H1 (cell line): ENCODE data around the gene ANK2. TPM values are rescaled to one million over a fixed set of nuclear protein-coding genes. Genes with fewer than 3 reads are reported as not detected.

Experiments used
- CTCF ChIA-PET: fragments of 300-600 bp; sonication (Branson Sonifier 250); formaldehyde crosslinking; loops from one replicate; lab custom pipeline; 2021; ENCODE audit not compliant: partially characterized antibody; lab: Charles Lee
- POLR2A ChIA-PET: fragments of 300-600 bp; sonication (Branson Sonifier 250); formaldehyde crosslinking; loops from one replicate; lab custom pipeline; 2021; ENCODE audit warnings: inconsistent platforms; ENCODE audit not compliant: partially characterized antibody; lab: Charles Lee
- DNase-seq, 2 experiments: peaks; one replicate each; pipeline versions ENCODE4 v3.0.0 to v3.0.0-alpha.2; 2010 to 2022; ENCODE audit warnings: low spot score in 2 of 2, low read depth in 1 of 2, mixed read lengths in 1 of 2
- FAIRE-seq: peaks from 2 replicates; lab custom pipeline; 2011; peaks lifted over from hg19 to GRCh38; lab: Jason Lieb, UNC
- H2AFZ ChIP-seq: 2 replicates; pipeline ENCODE4 v1.8.1; 2012; ENCODE audit warnings: low read length, inconsistent platforms
- H2AK5ac ChIP-seq: 2 replicates; pipeline ENCODE4 v1.6.1; 2013; ENCODE audit warnings: low read depth, low read length
- H2BK120ac ChIP-seq: replicated peaks from 2 replicates; pipeline ENCODE3; 2013; ENCODE audit warnings: low read depth, low read length, inconsistent platforms
- H2BK12ac ChIP-seq: 2 replicates; pipeline ENCODE4 v1.6.1; 2013; ENCODE audit warnings: low read depth, low read length
- H2BK15ac ChIP-seq: 2 replicates; pipeline ENCODE4 v1.6.1; 2013; ENCODE audit warnings: low read length
- H2BK20ac ChIP-seq: 2 replicates; pipeline ENCODE4 v1.6.1; 2013; ENCODE audit warnings: low read length
- H2BK5ac ChIP-seq: 2 replicates; pipeline ENCODE4 v1.6.1; 2013; ENCODE audit warnings: low read depth, low read length
- H3K14ac ChIP-seq: 2 replicates; pipeline ENCODE4 v1.6.1; 2013; ENCODE audit warnings: inconsistent platforms; ENCODE audit not compliant: insufficient read length
- H3K18ac ChIP-seq: 2 replicates; pipeline ENCODE4 v1.6.1; 2013; ENCODE audit warnings: low read length; ENCODE audit errors: extremely low read depth
- H3K23ac ChIP-seq: 2 replicates; pipeline ENCODE4 v1.6.1; 2013; ENCODE audit warnings: inconsistent platforms; ENCODE audit not compliant: insufficient read length
- H3K23me2 ChIP-seq: 2 replicates; pipeline ENCODE4 v1.6.1; 2013; ENCODE audit warnings: low read depth, low read length
- H3K27ac ChIP-seq: 2 replicates; pipeline ENCODE4 v1.6.1; 2011; ENCODE audit warnings: low read depth, low read length, inconsistent platforms
- H3K27me3 ChIP-seq, 4 experiments: replicated peaks in 1 of 4; 1 replicate in 1 of 4; 2 replicates in 3 of 4; pipeline versions ENCODE4 v1.6.1 to v1.8.1; 2011 to 2013; ENCODE audit warnings: low read length in 3 of 4, mild to moderate bottlenecking in 3 of 4, inconsistent platforms in 2 of 4, mixed read lengths in 2 of 4, moderate library complexity in 1 of 4; ENCODE audit not compliant: control insufficient read depth in 3 of 4, insufficient read depth in 3 of 4; ENCODE audit errors: extremely low read depth in 1 of 4
- H3K36me3 ChIP-seq, 4 experiments: 2 replicates each; pipeline versions ENCODE4 v1.6.1 to v1.8.1; 2011 to 2013; ENCODE audit warnings: mild to moderate bottlenecking in 4 of 4, low read length in 3 of 4, moderate library complexity in 2 of 4, control low read depth in 1 of 4, inconsistent platforms in 1 of 4; ENCODE audit not compliant: insufficient read depth in 4 of 4, control insufficient read depth in 2 of 4
- H3K4ac ChIP-seq: replicated peaks from 2 replicates; pipeline ENCODE3; 2013; ENCODE audit warnings: low read length, low read depth, mixed read lengths, inconsistent platforms; ENCODE audit not compliant: insufficient read length
- H3K4me1 ChIP-seq, 4 experiments: replicated peaks in 1 of 4; 1 replicate in 1 of 4; 2 replicates in 3 of 4; pipeline versions ENCODE4 v1.6.1 to v1.8.1; 2011 to 2013; ENCODE audit warnings: low read length in 3 of 4, inconsistent platforms in 2 of 4, mixed read lengths in 1 of 4; ENCODE audit not compliant: insufficient read depth in 4 of 4, control insufficient read depth in 3 of 4
- H3K4me2 ChIP-seq, 2 experiments: 2 replicates each; pipeline versions ENCODE4 v1.6.1 to v1.8.1; 2011 to 2013; ENCODE audit warnings: low read depth in 2 of 2, low read length in 2 of 2, control low read depth in 1 of 2, inconsistent platforms in 1 of 2, mild to moderate bottlenecking in 1 of 2; ENCODE audit not compliant: insufficient read depth in 1 of 2
- H3K4me3 ChIP-seq, 4 experiments: fragments of 200-600, 300-600 bp in 1 of 4; sonication (generic), shearing (Covaris generic), sonication (Bioruptor Twin) in 1 of 4; 2 replicates each; pipeline versions ENCODE4 v1.5.1 to v1.8.1; 2011 to 2016; ENCODE audit warnings: low read length in 4 of 4, low read depth in 3 of 4, control low read depth in 2 of 4, inconsistent platforms in 2 of 4, mild to moderate bottlenecking in 2 of 4, mixed read lengths in 1 of 4, moderate library complexity in 1 of 4; ENCODE audit not compliant: insufficient read depth in 2 of 4; ENCODE audit errors: extremely low read depth in 1 of 4
- H3K56ac ChIP-seq: replicated peaks from 2 replicates; pipeline ENCODE3; 2013; ENCODE audit warnings: low read depth, mild to moderate bottlenecking, mixed read lengths, low read length, inconsistent platforms; ENCODE audit not compliant: insufficient read length
- H3K79me1 ChIP-seq: 2 replicates; pipeline ENCODE4 v1.6.1; 2013; ENCODE audit warnings: low read depth, low read length, control low read depth
- H3K79me2 ChIP-seq, 2 experiments: 2 replicates each; pipeline versions ENCODE4 v1.6.1 to v1.8.1; 2012 to 2013; ENCODE audit warnings: low read length in 2 of 2, mild to moderate bottlenecking in 2 of 2, inconsistent platforms in 1 of 2; ENCODE audit not compliant: insufficient read depth in 2 of 2, control insufficient read depth in 1 of 2
- H3K9ac ChIP-seq, 4 experiments: replicated peaks in 1 of 4; 1 replicate in 1 of 4; 2 replicates in 3 of 4; pipeline versions ENCODE4 v1.6.1 to v1.8.1; 2011 to 2013; ENCODE audit warnings: low read depth in 3 of 4, low read length in 3 of 4, control low read depth in 2 of 4, mild to moderate bottlenecking in 2 of 4, moderate library complexity in 2 of 4, inconsistent platforms in 1 of 4; ENCODE audit errors: extremely low read depth in 1 of 4
- H3K9me3 ChIP-seq, 2 experiments: 2 replicates each; pipeline versions ENCODE4 v1.6.1 to v1.8.1; 2012 to 2013; ENCODE audit warnings: mild to moderate bottlenecking in 2 of 2, moderate library complexity in 2 of 2, control low read depth in 1 of 2, inconsistent platforms in 1 of 2, low read depth in 1 of 2, low read length in 1 of 2, mixed read lengths in 1 of 2; ENCODE audit not compliant: insufficient read depth in 2 of 2
- H4K20me1 ChIP-seq, 2 experiments: replicated peaks in 1 of 2; 2 replicates each; pipeline versions ENCODE3 to v1.8.1; 2011 to 2013; ENCODE audit warnings: inconsistent platforms in 2 of 2, low read length in 2 of 2, mild to moderate bottlenecking in 1 of 2; ENCODE audit not compliant: insufficient read depth in 2 of 2, control insufficient read depth in 1 of 2
- H4K5ac ChIP-seq: 2 replicates; pipeline ENCODE4 v1.6.1; 2013; ENCODE audit warnings: low read length, low read depth, mixed read lengths, inconsistent platforms; ENCODE audit not compliant: insufficient read length
- H4K8ac ChIP-seq: 2 replicates; pipeline ENCODE4 v1.8.0; 2013; ENCODE audit warnings: mild to moderate bottlenecking, moderate library complexity, low read length, inconsistent platforms; ENCODE audit not compliant: insufficient read depth; ENCODE audit errors: extremely low read depth
- H4K91ac ChIP-seq: replicated peaks from 2 replicates; pipeline ENCODE3; 2013; ENCODE audit warnings: low read length, mixed read lengths, inconsistent platforms; ENCODE audit not compliant: insufficient read length
- PHF8 ChIP-seq: fragments of 200-600 bp; sonication (generic); conservative IDR thresholded peaks from 2 replicates; pipeline ENCODE4 v1.7.1; 2012; ENCODE audit warnings: low read depth, mild to moderate bottlenecking, inconsistent platforms, low read length, moderate library complexity
- RBBP5 ChIP-seq: IDR thresholded peaks from 2 replicates; pipeline ENCODE4 v1.7.1; 2012; ENCODE audit warnings: low read depth, mild to moderate bottlenecking, inconsistent platforms, low read length, moderate library complexity, borderline replicate concordance
- WGBS, 2 experiments: shearing (Covaris generic) in 1 of 2; methylation state at CpG; one replicate each; pipeline versions ENCODE4 v1.1.6 to v1.1.7; 2013 to 2015; ENCODE audit warnings: low lambda C conversion rate in 2 of 2, mixed read lengths in 2 of 2, inconsistent platforms in 1 of 2, low coverage in 1 of 2, missing lambda C conversion rate in 1 of 2; ENCODE audit not compliant: insufficient replicate concordance in 2 of 2, insufficient coverage in 1 of 2, insufficient read length in 1 of 2; ENCODE audit errors: extremely low coverage in 1 of 2, missing lambda C conversion rate in 1 of 2; 5-methylcytosine and 5-hydroxymethylcytosine counted together
- polyA plus RNA-seq, 7 experiments: library from polyadenylated mRNA; depleted of rRNA in 3 of 7; stranded (reverse) in 5 of 7; unstranded in 2 of 7; fragments of >200 nt in 5 of 7; fragments of 200-250 nt in 2 of 7; gene quantifications; 1 replicate in 5 of 7; 2 replicates in 1 of 7; 4 replicates in 1 of 7; pipeline versions ENCODE4 v1.2.1 to v1.2.3, GENCODE V29; 2011 to 2013; ENCODE audit warnings: missing spikeins in 2 of 7, mixed read lengths in 2 of 7
- total RNA-seq: library from RNA; stranded (reverse); fragmentation: NEBNext Ultra II Directional; extraction: Animal tissue kit (Norgen Biotek cat#: 25700); gene quantifications from 2 replicates; pipeline ENCODE4 v1.2.1, GENCODE V29; 2021
- TF ChIP-seq, protein P1 (sequence below): IDR thresholded peaks from 2 replicates; pipeline ENCODE4 v1.6.1; 2012; ENCODE audit warnings: inconsistent platforms

ANK2 gene
- total and polyA plus RNA-seq, 2 of the 8 experiments (the other 6 are each of a cell fraction or from before 2014, with no cell fraction given): 14.2 to 35.1 TPM

DNA sequence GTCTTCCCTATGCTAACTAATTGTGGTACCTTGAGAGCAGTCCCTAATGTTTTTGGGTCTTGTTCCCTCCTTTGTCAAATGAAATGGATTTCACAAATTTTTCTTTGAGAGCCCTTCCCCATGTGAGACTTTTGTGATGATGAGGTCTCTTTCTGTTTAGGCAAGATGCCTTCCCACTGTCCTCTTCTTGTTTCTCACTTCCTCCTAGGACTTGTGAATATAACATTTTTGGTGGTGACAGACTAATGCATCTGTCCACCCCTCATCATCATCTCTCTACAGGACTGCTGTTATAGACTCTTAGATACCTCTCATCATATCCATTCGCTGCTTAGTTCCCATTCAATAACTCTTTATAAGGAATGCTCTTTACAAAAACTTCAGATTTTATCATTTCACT lies 8.7 kb upstream of the ANK2 start:
- CTCF ChIA-PET: interaction anchor here (1.0 to 2.2 kb wide), 5 partner anchors 9 to 54 kb away, joined by 3 to 9 read pairs (median 3); no protein-coding TSS in a partner anchor
- FAIRE-seq: no peak
- TF ChIP-seq PHF8 (no peak), RBBP5 (no peak)
- TF ChIP-seq, protein P1, sequence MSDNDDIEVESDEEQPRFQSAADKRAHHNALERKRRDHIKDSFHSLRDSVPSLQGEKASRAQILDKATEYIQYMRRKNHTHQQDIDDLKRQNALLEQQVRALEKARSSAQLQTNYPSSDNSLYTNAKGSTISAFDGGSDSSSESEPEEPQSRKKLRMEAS: no peak

More for the DNA sequence above, 8.7 kb upstream of the ANK2 start:
- Histone ChIP-seq H3K79me2 (no peaks in the 10 kb centered on the region), H4K5ac (no peak overlapping the region), H3K23me2 (no peaks in the 10 kb centered on the region), H3K18ac (no peak overlapping the region), H3K14ac (no peak overlapping the region), H3K27ac (no peak overlapping the region), H3K36me3 (no peaks in the 10 kb centered on the region; a peak in 1 of 8 replicates), H2BK15ac (no peak overlapping the region), H3K56ac (no peak overlapping the region), H4K91ac (no peak overlapping the region), H2AFZ (no peak overlapping the region), H3K4me2 (no peak overlapping the region), H3K9ac (no peak overlapping the region), H2BK120ac (no peak overlapping the region), H2BK5ac (no peak overlapping the region), H3K4me1 (no peaks in the 10 kb centered on the region; a peak in 1 of 7 replicates), H3K4ac (no peak overlapping the region), H3K9me3 (peaks cover 0 to 4% of the 10 kb centered on the region in 2 experiments; a peak in 1 of 4 replicates), H4K8ac (no peak overlapping the region), H3K79me1 (no peaks in the 10 kb centered on the region; the same call in 1 of the 2 replicates), H3K27me3 (peaks cover 0 to 1% (median 0%) of the 10 kb centered on the region in 4 experiments; a peak in 1 of 7 replicates), H3K4me3 (no peak overlapping the region), H2BK20ac (no peak overlapping the region), H3K23ac (no peak overlapping the region), H4K20me1 (no peaks in the 10 kb centered on the region), H2BK12ac (no peak overlapping the region), H2AK5ac (no peak overlapping the region)
- DNase-seq: no peak
- WGBS, 2 experiments: 91% methylated on average over 1 of the region's 1 CpG; no CpG with 5 or more reads in 1 of the 2 experiments
- POLR2A ChIA-PET: interaction anchor here (1.4 kb wide), 1 partner anchor 8 kb away, joined by 6 read pairs; the partner anchor contains the start of gene ANK2
